Measurements from ENCODE around the gene ILF3.

ILF3 gene

DNA sequence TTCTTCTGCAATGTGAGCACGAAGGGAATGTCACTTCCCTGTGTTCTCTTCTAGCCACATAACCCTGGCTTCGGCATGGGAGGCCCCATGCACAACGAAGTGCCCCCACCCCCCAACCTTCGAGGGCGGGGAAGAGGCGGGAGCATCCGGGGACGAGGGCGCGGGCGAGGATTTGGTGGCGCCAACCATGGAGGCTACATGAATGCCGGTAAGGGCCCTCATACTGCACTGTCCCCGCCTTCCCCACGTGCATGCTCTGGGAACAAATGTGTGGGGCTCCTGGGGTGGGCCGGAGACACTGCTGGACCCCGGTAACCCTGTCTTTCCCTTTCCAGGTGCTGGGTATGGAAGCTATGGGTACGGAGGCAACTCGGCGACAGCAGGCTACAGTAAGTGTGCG, 29.4 kb downstream of the ILF3 start:
- TF ChIP-seq, protein P1, sequence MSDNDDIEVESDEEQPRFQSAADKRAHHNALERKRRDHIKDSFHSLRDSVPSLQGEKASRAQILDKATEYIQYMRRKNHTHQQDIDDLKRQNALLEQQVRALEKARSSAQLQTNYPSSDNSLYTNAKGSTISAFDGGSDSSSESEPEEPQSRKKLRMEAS (IDR thresholded peaks at IDR 0.05), result no peak
- TF ChIP-seq REST (IDR thresholded peaks at IDR 0.05; ENCODE audit: low read depth), result no peak
- no peak for TF ChIP-seq CREB1 (IDR thresholded peaks at IDR 0.05; ENCODE audit: low read depth)
- TF ChIP-seq USF1 (IDR thresholded peaks at IDR 0.05), result no peak

DNA sequence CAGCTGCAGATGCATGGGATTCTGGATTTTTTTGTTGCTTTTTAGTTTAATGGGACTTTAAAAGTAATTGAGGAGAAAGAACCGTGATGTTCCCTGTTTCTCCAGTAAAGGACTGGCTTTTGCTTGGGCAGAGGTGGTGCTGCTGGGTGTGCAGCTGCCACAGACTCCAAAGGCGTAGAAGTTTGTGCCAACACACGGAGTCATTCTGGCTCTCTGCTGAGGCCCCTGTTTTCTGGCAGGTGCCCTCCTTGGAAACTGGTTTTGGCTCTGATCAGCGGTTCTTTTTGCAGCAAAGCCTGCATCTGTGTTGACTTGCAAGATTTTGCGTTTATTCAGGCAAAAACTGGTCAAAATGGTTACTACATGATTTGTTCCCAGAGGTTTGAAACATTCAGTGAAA, 31.1 kb downstream of the ILF3 start:
- TF ChIP-seq CREB1 (IDR thresholded peaks at IDR 0.05; ENCODE audit: low read depth) (no peak), EGR1 (IDR thresholded peaks at IDR 0.05) (no peak), FOXM1 (IDR thresholded peaks at IDR 0.05; ENCODE audit: borderline replicate concordance, low read depth) (no peak), NFIC (IDR thresholded peaks at IDR 0.05) (no peak), TEAD4 (IDR thresholded peaks at IDR 0.05) (no peak), USF1 (IDR thresholded peaks at IDR 0.05) (no peak), CEBPB (IDR thresholded peaks at IDR 0.05) (no peak), TCF12 (IDR thresholded peaks at IDR 0.05; ENCODE audit: low read depth) (no peak), EP300 (IDR thresholded peaks at IDR 0.05; ENCODE audit: borderline replicate concordance) (no peak), YY1 (IDR thresholded peaks at IDR 0.05; ENCODE audit: low read depth) (no peak), TAF1 (IDR thresholded peaks at IDR 0.05; ENCODE audit: low read depth) (no peak), RAD21 (IDR thresholded peaks at IDR 0.05; ENCODE audit: low read depth) (no peak), ZBTB7A (IDR thresholded peaks at IDR 0.05; ENCODE audit: low read depth) (no peak), REST (IDR thresholded peaks at IDR 0.05; ENCODE audit: low read depth) (no peak)
- TF ChIP-seq, protein P1 (IDR thresholded peaks at IDR 0.05), result no peak

DNA sequence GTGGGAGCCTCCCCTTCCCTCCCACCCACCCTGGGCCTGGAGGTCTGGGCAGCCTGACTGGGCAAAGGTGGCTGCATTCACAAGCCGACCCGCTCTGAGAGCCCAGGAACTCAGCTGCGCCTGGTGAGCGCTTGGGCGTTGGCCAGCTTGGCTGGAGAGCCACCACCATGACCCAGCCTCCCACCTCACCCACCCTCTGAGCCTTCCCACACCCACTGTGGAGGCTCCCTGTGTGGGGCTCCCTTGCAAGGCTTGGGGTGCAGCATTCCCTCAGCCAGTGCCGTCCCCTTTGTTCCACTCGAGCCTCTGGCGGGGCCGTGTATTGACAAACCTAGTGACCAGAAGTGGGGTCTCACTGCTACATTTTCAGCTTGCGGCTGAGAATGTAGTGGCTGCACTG, 32.0 kb downstream of the ILF3 start:
- TF ChIP-seq NFIC (IDR thresholded peaks at IDR 0.05) (no peak), YY1 (IDR thresholded peaks at IDR 0.05; ENCODE audit: low read depth) (no peak), TCF12 (IDR thresholded peaks at IDR 0.05; ENCODE audit: low read depth) (no peak), CREB1 (IDR thresholded peaks at IDR 0.05; ENCODE audit: low read depth) (no peak), USF1 (IDR thresholded peaks at IDR 0.05) (no peak), TAF1 (IDR thresholded peaks at IDR 0.05; ENCODE audit: low read depth) (no peak), ZBTB7A (IDR thresholded peaks at IDR 0.05; ENCODE audit: low read depth) (no peak), EGR1 (IDR thresholded peaks at IDR 0.05) (no peak), TEAD4 (IDR thresholded peaks at IDR 0.05) (no peak), CEBPB (IDR thresholded peaks at IDR 0.05) (no peak), RAD21 (IDR thresholded peaks at IDR 0.05; ENCODE audit: low read depth) (no peak), REST (IDR thresholded peaks at IDR 0.05; ENCODE audit: low read depth) (no peak), FOXM1 (IDR thresholded peaks at IDR 0.05; ENCODE audit: borderline replicate concordance, low read depth) (no peak), EP300 (IDR thresholded peaks at IDR 0.05; ENCODE audit: borderline replicate concordance) (no peak)
- TF ChIP-seq, protein P1 (IDR thresholded peaks at IDR 0.05), result no peak

All from Ishikawa (cell line).